Activated T-cell treated with anti-CD3 and anti-CD28 coated beads, Interleukin-2, amount 50 U/mL, for 4 hours (primary cell): ENCODE measurements around the gene BAIAP3. TPM values are rescaled to one million over a fixed set of nuclear protein-coding genes. Genes with fewer than 3 reads are reported as not detected.
A peak's percentile ranks its signal among the peaks of the same experiment; 100 is the strongest.

ENCODE experiments used
- ATAC-seq, 2 donors: fragments of 200-7000 bp; cut with Tn5 transposase; one replicate each; pipeline ENCODE4 v1.10.0; 2021
- DNase-seq: peaks from one replicate; pipeline ENCODE4 v3.0.0-alpha.2; 2020
- H3K27me3 Mint-ChIP-seq: one replicate; pipeline ENCODE4 v1.8.0; 2021; ENCODE audit warnings: low read depth, mixed read lengths
- H3K36me3 Mint-ChIP-seq: one replicate; pipeline ENCODE4 v1.8.0; 2022; ENCODE audit warnings: mixed read lengths; ENCODE audit not compliant: insufficient read depth
- H3K4me1 Mint-ChIP-seq: one replicate; pipeline ENCODE4 v1.8.0; 2021; ENCODE audit warnings: low read depth, mixed read lengths
- H3K4me3 Mint-ChIP-seq: one replicate; pipeline ENCODE4 v1.8.0; 2021; ENCODE audit warnings: mild to moderate bottlenecking, moderate library complexity, mixed read lengths
- H3K9me3 Mint-ChIP-seq: one replicate; pipeline ENCODE4 v1.8.0; 2021; ENCODE audit warnings: mixed read lengths
- total RNA-seq, 3 donors: library from RNA; stranded (reverse); gene quantifications; one replicate each; pipeline ENCODE4 v1.2.1, GENCODE V29; 2021

The BAIAP3 gene
- total RNA-seq, 3 donors from 2014 or later: 0.08 to 0.24 (median 0.16) TPM

DNA sequence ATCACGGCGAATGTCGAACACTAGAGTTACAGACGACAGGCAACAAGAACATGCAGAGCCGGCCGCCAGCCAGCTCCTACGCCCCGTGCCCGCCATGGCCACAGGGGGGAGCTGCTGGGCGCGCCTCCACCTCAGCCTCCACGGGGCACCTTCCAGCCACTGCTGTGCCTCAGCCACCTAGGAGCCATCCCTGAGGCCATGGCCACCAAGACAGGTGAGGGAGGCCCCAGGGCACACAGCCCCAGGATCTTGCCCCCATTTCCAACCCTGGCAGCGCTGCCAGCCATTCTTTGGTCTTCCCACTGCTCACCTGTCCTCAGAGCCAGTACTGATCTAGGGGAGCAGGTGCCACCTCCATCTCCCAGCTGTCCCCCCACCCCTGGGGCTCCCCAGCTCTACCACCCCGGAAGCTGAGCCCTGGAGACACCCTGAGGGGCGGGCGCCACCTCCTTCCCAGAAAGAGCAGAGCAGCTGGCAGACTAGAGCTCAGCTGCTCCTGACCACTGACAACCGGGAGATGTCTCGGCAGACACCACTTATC, 30.1 kb downstream of the BAIAP3 start:
- Mint-ChIP-seq H3K27me3 (no peaks in the 10 kb centered on the region), H3K4me1 (peaks cover 2% of the 10 kb centered on the region), H3K36me3 (peaks cover 4% of the 10 kb centered on the region), H3K4me3 (no peak overlapping the region), H3K9me3 (no peaks in the 10 kb centered on the region)
- ATAC-seq (peak; percentile 95 to 98), DNase-seq (peak; percentile 63)

DNA sequence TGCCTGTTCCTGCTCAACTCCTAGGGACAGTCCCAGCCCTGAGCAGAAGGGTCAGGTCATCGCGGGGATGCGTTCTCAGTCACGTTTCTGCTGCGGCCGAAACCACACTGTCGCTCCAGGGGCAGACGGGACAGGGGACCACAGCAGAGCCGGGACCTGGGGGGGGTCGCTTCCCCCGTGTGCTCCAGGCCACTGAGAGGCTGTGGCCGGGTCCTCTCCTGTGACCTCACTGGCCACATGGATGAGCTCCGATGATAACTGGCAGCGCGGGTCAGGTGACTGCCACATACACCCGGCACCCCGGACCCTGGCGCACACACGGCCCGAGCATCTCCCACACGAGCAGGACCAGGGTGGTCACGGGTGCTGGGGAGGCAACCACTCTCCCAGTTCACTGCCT, 31.1 kb downstream of the BAIAP3 start:
- Mint-ChIP-seq H3K4me1 (peaks cover 2% of the 10 kb centered on the region), H3K9me3 (no peaks in the 10 kb centered on the region), H3K36me3 (peaks cover 4% of the 10 kb centered on the region)

DNA sequence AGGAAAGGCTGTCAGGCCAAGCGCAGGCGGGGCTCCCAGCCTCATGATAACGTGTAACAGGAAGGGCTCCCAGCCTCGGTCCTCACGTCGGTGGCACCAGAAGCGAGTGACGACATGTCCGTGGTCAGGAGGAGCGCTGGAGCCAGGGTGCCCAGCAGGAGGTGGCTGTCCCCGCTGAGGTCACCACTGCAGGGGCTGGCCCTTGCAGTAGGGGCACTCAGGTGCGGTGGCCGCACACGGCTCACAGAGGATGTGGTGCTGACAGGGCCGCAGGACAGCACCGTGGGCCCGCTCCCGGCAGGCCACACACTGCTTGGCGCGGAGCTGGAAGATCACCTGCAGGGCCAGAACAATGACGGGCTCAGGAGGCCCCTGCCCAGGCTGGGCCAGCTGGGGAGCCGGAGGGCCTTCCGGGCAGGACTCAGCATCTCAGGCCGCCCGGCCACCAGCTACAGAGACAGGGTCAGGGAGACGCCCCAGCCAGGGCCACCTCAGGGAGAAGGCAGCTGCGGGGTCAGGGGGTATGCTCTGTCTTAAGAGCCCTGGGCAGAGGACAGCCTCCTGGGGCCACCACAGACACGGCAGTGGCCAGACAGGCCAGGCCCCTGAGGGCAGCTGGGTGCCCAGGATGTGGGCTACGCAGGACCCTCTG, 32.7 kb downstream of the BAIAP3 start:
- H3K4me1 Mint-ChIP-seq: peaks cover 2% of the 10 kb centered on the region
- no peak for DNase-seq
- no peak overlapping the region for H3K4me3 Mint-ChIP-seq
- peaks cover 4% of the 10 kb centered on the region for H3K36me3 Mint-ChIP-seq
- no peaks in the 10 kb centered on the region for H3K27me3 Mint-ChIP-seq
- no peaks in the 10 kb centered on the region for H3K9me3 Mint-ChIP-seq
- no peak for ATAC-seq

More for the DNA sequence above, 31.1 kb downstream of the BAIAP3 start:
- ATAC-seq (no peak), DNase-seq (no peak)
- Mint-ChIP-seq H3K4me3 (no peak overlapping the region), H3K27me3 (no peaks in the 10 kb centered on the region)

DNA sequence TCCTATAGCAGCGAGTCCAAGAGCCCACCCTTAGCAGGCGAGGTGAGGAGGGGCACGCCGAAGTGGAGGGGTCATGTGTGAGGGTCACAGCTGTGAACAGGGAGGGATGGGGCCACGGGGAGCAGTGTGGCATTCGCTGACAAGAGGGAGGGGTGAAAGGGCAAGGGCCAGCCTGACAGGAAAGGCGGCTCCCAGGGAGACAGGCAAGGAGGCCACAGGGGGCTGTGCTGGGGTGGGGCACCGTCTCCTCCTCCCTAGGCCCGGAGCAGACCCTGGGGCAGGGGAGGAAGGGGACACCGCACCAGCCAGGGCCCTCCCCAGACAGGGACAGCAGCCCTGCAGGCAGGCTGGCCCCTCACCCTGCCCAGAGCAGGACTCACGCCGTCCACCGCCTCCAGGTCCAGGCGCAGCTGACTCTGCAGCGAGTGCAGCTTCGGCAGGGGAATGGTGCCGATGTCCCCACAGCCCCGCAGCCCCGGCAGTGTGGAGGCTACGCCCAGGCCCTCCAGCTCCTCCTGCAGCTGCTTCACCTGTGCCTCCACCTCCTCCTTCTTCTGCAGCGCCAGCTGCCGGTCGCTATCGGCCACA, 33.4 kb downstream of the BAIAP3 start:
- no peaks in the 10 kb centered on the region for H3K27me3 Mint-ChIP-seq
- peaks cover 4% of the 10 kb centered on the region for H3K36me3 Mint-ChIP-seq
- ATAC-seq: no peak
- no peak overlapping the region for H3K4me3 Mint-ChIP-seq
- peaks cover 2% of the 10 kb centered on the region for H3K4me1 Mint-ChIP-seq
- no peaks in the 10 kb centered on the region for H3K9me3 Mint-ChIP-seq
- no peak for DNase-seq

DNA sequence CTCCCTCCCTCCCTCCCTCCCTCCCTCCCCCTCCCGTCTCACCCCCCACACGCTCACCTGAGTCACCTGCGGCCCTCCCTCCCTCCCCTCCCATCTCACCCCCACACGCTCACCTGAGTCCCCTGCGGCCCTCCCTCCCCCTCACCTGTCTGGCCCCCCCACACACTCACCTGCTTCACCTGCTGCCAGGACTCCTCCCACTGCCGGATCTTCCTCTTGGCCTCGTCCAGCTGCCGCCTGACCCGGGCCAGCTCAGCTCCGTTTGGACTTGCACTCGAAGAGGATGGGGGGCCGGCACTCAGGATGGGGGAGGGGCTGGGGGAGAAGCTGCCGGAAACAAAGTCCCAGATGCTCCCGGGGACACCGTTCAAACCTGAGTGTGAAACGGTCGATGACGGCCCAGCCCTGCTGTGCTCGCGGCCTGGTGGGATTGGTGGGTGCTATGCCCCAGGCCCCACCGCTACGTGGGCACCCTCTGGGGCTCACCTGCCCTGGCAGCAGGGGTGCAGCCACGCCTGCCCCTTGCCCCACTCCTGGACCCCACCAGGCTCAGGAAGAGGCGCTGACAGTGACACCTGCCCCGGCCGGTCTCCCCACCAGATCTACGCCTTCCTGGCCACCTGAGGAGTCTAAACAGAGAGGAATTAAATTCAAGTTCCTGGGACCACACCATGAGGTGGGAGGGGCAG, 34.2 kb downstream of the BAIAP3 start:
- ATAC-seq (no peak), DNase-seq (no peak)
- peaks cover 2% of the 10 kb centered on the region for H3K4me1 Mint-ChIP-seq
- no peaks in the 10 kb centered on the region for H3K27me3 Mint-ChIP-seq
- peaks cover 4% of the 10 kb centered on the region for H3K36me3 Mint-ChIP-seq
- H3K4me3 Mint-ChIP-seq: no peak overlapping the region
- no peaks in the 10 kb centered on the region for H3K9me3 Mint-ChIP-seq

DNA sequence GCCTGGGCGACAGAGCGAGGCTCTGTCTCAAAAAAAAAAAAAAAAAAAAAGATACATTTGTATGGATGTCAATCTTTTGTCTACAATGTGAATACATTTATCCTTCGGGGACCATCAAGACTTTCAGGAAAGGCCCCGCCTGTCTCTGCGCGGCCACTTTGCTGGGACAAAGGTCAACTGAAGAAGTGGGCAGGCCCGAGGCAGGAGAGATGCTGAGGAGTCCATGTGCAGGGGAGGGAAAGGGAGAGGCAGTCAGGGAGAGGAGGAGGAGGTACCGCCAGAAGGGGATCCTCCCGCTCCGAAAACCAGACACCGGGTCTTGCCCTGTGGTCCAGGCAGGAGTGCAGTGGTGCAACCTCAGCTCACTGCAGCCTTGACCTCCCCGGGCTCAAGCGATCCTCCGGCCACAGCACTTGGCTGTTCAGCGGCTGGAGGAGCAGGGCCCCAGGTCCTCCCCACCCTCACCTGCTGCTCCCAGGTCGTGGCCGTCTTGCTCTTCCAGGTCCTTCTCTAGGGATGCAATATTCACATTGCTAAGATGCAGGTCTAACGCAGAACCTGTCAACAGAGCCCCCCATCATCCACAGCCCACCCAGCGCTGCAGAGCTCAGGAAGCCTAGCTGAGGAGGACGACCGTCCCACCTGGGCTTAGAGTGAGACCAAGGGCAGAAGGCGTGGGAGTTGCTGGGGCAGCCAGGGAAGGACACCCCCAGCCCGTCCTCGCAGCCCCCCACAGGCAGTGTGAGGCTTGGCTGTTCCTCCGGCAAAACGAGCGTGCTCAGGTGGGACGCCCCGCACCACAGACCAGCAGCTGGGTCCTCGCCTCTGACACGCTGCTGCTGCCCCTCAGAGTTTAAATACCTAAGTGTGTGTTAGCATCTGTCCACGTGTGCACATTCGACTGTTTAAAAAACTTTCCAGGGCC, 37.9 kb downstream of the BAIAP3 start:
- Mint-ChIP-seq H3K9me3 (no peaks in the 10 kb centered on the region), H3K4me1 (no peaks in the 10 kb centered on the region)

DNA sequence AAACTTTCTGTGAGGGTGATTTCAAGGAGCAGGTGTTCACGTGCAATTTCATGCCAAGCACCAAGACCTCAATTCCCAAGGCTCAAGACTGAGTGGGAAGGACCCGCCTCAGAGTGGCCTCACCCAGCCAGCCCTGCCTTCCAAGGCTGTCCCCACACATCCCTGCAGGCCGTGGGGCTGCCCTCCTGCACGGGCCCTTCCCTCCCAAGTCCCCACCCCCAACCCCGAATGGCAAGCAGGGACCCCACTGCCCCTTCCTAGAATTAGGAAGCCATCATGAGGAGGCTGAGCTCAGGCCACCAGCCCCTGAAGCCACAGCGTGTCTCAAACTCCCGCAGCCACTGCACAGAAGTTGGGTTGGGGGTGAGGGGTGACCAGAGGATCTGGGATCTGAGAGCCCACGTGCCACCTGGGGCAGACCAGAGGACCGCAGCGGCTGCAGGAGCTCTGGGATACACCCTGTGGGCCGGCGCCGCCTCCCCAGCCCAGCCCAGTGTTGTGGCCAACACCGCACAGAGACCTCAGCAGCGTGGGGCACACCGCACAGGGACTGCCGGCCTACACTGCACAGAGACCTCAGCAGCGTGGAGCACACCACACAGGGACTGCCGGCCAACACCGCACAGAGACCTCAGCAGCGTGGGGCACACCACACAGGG, 39.0 kb downstream of the BAIAP3 start:
- H3K36me3 Mint-ChIP-seq: no peaks in the 10 kb centered on the region
- DNase-seq: no peak
- no peaks in the 10 kb centered on the region for H3K4me1 Mint-ChIP-seq
- no peaks in the 10 kb centered on the region for H3K9me3 Mint-ChIP-seq
- no peak for ATAC-seq
- H3K4me3 Mint-ChIP-seq: no peak overlapping the region
- H3K27me3 Mint-ChIP-seq: no peaks in the 10 kb centered on the region

More for the DNA sequence above, 37.9 kb downstream of the BAIAP3 start:
- H3K4me3 Mint-ChIP-seq: no peak overlapping the region
- H3K36me3 Mint-ChIP-seq: no peaks in the 10 kb centered on the region
- H3K27me3 Mint-ChIP-seq: no peaks in the 10 kb centered on the region
- DNase-seq (no peak), ATAC-seq (no peak)

DNA sequence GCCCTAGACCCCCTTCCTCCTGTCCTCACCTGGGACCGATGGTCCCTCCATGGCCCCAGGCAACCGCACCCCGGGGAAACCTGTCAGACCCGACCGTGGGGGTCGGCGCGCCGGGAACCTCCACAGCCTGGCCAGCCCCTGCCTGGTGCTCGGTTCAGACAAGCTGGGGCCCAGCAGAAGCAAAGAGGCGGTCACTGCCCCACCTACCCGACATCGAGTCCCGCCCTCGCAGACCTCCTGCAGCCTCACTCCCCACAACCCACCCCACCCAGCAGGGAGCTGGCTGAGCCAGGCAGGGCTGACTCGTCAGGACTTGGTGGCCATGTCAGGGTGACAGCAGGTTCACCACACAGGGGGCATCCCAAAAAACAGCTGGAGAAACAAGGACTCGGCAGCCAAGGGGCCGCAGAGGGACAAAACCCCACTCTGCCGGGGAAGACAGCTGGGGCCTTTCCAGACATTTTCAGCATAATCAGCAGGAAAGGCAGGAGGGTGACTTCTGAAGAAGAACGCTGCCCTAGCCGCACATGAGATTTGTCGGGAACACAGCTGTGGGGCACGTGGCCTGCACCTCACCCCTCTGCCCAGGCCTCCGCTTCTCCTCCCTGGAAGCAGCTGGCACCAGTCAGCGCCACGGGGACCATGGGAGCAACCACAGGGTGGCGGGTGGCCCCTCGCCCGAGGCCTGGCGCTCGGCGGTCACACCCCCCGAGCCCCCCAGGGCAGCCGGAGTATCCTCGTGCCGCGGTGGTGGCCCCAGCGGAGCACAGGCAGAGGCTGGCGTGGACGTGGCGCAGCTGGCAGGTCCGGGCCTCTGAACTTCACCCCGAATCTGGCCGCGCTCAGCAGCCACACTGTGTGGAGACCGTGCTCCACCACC, 41.2 kb downstream of the BAIAP3 start:
- Mint-ChIP-seq H3K36me3 (peaks cover 2% of the 10 kb centered on the region), H3K4me3 (no peak overlapping the region), H3K9me3 (no peaks in the 10 kb centered on the region), H3K27me3 (no peaks in the 10 kb centered on the region), H3K4me1 (peaks cover 9% of the 10 kb centered on the region)
- ATAC-seq (no peak), DNase-seq (no peak)

DNA sequence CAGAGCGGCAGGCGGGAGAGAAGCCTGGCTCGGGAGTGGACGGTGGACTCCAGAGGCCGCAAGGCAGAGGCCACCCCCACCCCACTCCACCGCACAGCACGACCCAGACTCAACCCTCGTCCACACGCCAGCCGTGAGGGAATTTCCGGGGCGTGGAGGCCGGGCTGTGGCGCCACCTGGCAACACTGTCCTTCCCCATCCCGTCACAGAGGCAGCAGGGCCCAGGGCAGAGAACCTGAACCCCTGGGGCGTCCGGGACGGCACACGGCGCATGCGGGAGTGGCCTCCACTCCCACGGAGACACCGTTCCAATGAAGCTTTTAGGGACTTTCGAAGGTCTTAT, 41.8 kb downstream of the BAIAP3 start:
- H3K4me1 Mint-ChIP-seq: peaks cover 13% of the 10 kb centered on the region
- DNase-seq: no peak
- no peaks in the 10 kb centered on the region for H3K27me3 Mint-ChIP-seq
- no peaks in the 10 kb centered on the region for H3K9me3 Mint-ChIP-seq
- no peak for ATAC-seq
- no peak overlapping the region for H3K4me3 Mint-ChIP-seq
- H3K36me3 Mint-ChIP-seq: peaks cover 2% of the 10 kb centered on the region

DNA sequence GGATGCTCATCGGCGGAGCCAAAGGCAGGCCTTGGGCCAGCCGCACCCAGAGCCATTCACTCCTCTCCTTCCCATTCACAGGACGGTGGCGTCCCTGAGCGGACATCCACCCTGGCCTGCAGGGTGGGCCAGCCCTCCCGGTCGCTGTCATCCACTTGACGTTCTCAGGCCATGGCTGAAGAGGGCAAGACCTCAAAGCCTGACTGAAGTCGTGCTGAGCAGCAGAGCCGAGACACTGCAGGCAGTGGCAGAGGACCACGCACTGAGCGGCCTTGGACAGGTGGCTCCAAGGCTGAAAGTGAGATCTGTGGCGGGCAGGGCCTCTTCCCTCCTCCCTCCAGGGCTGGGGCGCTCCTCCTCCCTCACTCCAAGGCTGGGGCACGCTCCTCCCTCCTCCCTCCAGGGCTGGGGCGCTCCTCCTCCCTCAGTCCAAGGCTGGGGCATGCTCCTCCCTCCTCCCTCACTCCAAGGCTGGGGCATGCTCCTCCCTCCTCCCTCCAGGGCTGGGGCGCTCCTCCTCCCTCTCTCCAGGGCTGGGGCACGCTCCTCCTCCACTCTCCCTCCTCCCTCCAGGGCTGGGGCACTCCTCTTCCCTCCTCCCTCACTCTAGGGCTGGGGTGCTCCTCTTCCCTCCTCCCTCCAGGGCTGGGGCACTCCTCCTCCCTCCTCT, 42.4 kb downstream of the BAIAP3 start:
- DNase-seq: no peak
- Mint-ChIP-seq H3K9me3 (no peaks in the 10 kb centered on the region), H3K36me3 (peaks cover 3% of the 10 kb centered on the region), H3K27me3 (no peaks in the 10 kb centered on the region), H3K4me3 (no peak overlapping the region), H3K4me1 (peaks cover 14% of the 10 kb centered on the region)
- no peak for ATAC-seq

DNA sequence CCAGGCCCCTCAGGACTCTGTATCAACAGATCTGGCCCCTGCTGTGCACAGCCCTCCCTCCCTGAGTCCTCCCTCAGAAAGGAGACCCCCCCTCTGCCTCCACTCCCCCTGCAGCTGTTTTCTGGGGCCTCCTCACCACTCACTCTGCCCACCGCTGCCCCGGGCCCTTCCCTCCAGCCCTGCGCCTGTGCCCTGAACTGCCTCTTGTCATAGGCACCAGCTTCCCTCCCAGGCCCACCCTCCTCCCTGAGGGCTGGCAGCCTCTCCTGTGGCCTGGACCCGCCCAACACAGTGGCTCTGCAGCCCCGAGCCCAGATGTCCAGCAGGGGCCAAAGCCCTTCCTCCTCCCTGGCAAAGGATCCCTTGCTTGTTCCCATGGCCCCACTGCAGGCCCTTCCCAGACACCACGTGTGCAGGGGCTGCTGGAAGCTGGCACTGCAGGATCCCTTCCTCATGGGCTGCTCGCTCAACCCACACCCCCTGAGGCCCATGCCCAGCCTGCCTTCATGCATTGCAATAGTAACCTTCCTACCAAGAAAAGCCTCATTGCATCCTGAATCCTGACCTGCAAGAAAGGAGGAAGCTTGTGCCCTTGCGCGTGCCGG, 44.1 kb downstream of the BAIAP3 start:
- H3K36me3 Mint-ChIP-seq: peaks cover 5% of the 10 kb centered on the region

DNA sequence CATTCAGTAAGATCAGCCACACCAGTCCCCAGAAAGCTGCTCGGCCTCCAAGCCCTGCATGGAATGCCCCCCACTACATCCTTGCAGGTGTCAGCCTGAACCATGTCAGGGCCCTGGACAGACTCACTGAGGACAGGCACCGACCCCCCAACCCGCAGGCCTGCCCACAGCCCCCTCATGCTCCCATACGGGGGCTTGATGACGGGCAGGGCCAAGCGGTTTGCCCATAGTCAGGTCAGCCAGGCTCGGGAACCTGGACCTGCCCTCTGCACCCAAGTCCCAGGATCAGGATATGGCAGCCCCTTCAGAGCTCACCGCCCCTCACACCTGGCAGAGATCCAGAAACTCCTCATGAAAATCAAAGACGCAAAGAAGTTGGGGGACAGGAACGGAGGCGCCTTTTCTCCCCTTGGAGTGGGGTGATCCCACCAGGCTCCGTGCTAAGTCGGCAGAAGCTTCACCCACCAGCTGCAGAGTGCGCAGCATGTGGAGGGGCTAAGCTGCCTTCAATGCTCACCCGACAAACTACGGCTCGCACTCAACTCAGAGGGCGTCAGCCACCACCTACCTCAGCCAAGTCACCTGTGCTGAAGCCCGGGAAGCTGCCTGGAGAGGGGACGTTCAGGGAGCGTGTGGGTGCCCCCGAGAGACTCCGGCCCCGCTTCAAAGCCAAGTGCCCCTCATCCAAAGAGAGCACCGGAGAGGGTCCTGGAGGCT, 44.8 kb downstream of the BAIAP3 start:
- H3K36me3 Mint-ChIP-seq: peaks cover 5% of the 10 kb centered on the region
- peaks cover 14% of the 10 kb centered on the region for H3K4me1 Mint-ChIP-seq
- no peak for DNase-seq
- ATAC-seq: no peak
- H3K27me3 Mint-ChIP-seq: no peaks in the 10 kb centered on the region
- no peaks in the 10 kb centered on the region for H3K9me3 Mint-ChIP-seq
- H3K4me3 Mint-ChIP-seq: peak overlapping the region; percentile 89

More for the DNA sequence above, 44.1 kb downstream of the BAIAP3 start:
- Mint-ChIP-seq H3K9me3 (no peaks in the 10 kb centered on the region), H3K4me3 (peak overlapping the region; percentile 89), H3K4me1 (peaks cover 14% of the 10 kb centered on the region), H3K27me3 (no peaks in the 10 kb centered on the region)
- no peak for DNase-seq
- ATAC-seq: no peak
